Measurements from ENCODE around the gene ZNF292.

DNA sequence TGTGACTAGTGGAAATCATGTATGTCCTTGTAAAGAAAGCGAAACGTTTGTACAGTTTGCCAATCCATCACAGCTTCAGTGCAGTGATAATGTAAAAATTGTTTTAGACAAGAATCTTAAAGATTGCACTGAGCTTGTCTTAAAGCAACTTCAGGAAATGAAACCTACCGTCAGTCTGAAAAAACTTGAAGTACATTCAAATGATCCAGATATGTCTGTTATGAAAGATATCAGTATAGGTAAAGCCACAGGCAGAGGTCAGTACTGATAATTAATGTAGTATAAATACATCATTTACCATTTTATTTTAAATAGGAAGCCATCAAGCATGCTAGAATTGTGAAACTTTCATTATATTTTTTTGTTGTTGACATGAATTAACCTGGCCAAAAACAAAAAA is 106.2 kb downstream of the ZNF292 start:
- TF ChIP-seq, protein P1, sequence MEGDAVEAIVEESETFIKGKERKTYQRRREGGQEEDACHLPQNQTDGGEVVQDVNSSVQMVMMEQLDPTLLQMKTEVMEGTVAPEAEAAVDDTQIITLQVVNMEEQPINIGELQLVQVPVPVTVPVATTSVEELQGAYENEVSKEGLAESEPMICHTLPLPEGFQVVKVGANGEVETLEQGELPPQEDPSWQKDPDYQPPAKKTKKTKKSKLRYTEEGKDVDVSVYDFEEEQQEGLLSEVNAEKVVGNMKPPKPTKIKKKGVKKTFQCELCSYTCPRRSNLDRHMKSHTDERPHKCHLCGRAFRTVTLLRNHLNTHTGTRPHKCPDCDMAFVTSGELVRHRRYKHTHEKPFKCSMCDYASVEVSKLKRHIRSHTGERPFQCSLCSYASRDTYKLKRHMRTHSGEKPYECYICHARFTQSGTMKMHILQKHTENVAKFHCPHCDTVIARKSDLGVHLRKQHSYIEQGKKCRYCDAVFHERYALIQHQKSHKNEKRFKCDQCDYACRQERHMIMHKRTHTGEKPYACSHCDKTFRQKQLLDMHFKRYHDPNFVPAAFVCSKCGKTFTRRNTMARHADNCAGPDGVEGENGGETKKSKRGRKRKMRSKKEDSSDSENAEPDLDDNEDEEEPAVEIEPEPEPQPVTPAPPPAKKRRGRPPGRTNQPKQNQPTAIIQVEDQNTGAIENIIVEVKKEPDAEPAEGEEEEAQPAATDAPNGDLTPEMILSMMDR (IDR thresholded peaks at IDR 0.05), result no peak
- no peak for TF ChIP-seq POLR2A (IDR thresholded peaks at IDR 0.05)

All from esophagus squamous epithelium (tissue), 4 donors.